ENCODE measurements around the gene DACH1. TPM values are rescaled to one million over a fixed set of nuclear protein-coding genes. Genes with fewer than 3 reads are reported as not detected.

The DACH1 gene
- total and polyA plus RNA-seq, 2 donors (not counting 3 experiments of a cell fraction or from before 2014, with no cell fraction given): 8.6 to 28.3 TPM

- no peaks in the 10 kb centered on the region for H3K9me1 ChIP-seq (replicated peaks; ENCODE audit: control insufficient read depth, extremely low read depth, insufficient read depth, low read length)
- H3K9ac ChIP-seq (replicated peaks; ENCODE audit: extremely low read depth, insufficient read depth, low read length): no peak overlapping the region
- no peak overlapping the region for H2AFZ ChIP-seq (ENCODE audit: low read depth, low read length)
- CTCF ChIA-PET: interaction anchor here (1.2 kb wide), 1 partner anchor 522 kb away, joined by 3 read pairs; no protein-coding TSS in a partner anchor
- H3K4me3 ChIP-seq (replicated peaks in 1 of 3; ENCODE audit: insufficient read depth in 1 of 3, low read depth in 1 of 3, low read length in 3 of 3): no peak overlapping the region
- intact Hi-C loops (cut with micrococcal nuclease): no loop called here
- dilution Hi-C loops (cut with MboI; ENCODE audit: extremely low pct_ligation_motif_present, low sequenced_read_pairs): no loop called here
- FAIRE-seq: no peak
- BruUV-seq (replicated peaks): no TSS peak
- no peak overlapping the region for H3K27ac ChIP-seq (ENCODE audit: insufficient read depth, low read depth, low read length)
- H3K4me1 ChIP-seq (ENCODE audit: control insufficient read depth, extremely low read depth, insufficient read depth, low read length): no peaks in the 10 kb centered on the region
- no peaks in the 10 kb centered on the region for H3K9me3 ChIP-seq (replicated peaks; ENCODE audit: control insufficient read depth, insufficient read depth, low read length)
- no peaks in the 10 kb centered on the region for H4K20me1 ChIP-seq (replicated peaks; ENCODE audit: control insufficient read depth, extremely low read depth, insufficient read depth, low read length)
- no peaks in the 10 kb centered on the region for H3K79me2 ChIP-seq (ENCODE audit: control insufficient read depth, insufficient read depth, low read length)
- H3K36me3 ChIP-seq (ENCODE audit: control insufficient read depth in 2 of 2, extremely low read depth in 1 of 2, insufficient read depth in 2 of 2, low read length in 2 of 2): no peaks in the 10 kb centered on the region
- POLR2A ChIA-PET: no interaction called here
- H3K27me3 ChIP-seq (ENCODE audit: control insufficient read depth in 2 of 2, insufficient read depth in 2 of 2, low read length in 2 of 2): no peaks in the 10 kb centered on the region
- no peak overlapping the region for H3K4me2 ChIP-seq (ENCODE audit: insufficient read depth, low read length)
- no peak for TF ChIP-seq POLR2AphosphoS5 (IDR thresholded peaks at IDR 0.05; ENCODE audit: insufficient read depth, low read depth, low read length)
- no peak for TF ChIP-seq MAX (IDR thresholded peaks at IDR 0.05; ENCODE audit: insufficient read depth, insufficient read length)
- no peak for TF ChIP-seq JUN (IDR thresholded peaks at IDR 0.05; ENCODE audit: borderline replicate concordance, insufficient read depth, insufficient read length, low read depth)
- TF ChIP-seq EZH2 (IDR thresholded peaks at IDR 0.05; ENCODE audit: borderline replicate concordance, low read depth, low read length, severe bottlenecking): no peak
- no peak for TF ChIP-seq FOS (IDR thresholded peaks at IDR 0.05; ENCODE audit: borderline replicate concordance, insufficient read depth, low read length)
- no peak for TF ChIP-seq POLR2A (IDR thresholded peaks at IDR 0.05; ENCODE audit: low read depth, low read length)
- no peak for TF ChIP-seq MYC (IDR thresholded peaks at IDR 0.05; ENCODE audit: low read depth, low read length)
- no peak for TF ChIP-seq GATA2 (IDR thresholded peaks at IDR 0.05; ENCODE audit: insufficient read depth, insufficient read length, low read depth, low read length)
- TF ChIP-seq CTCF (IDR thresholded peaks at IDR 0.05; ENCODE audit: extremely low read depth in 1 of 2, insufficient read depth in 1 of 2, low read depth in 1 of 2, low read length in 2 of 2): no peak
- no peak for DNase-seq (ENCODE audit: low read depth, low spot score)
Observed at GRCh38 chr13:71852736-71853135, 14.3 kb downstream of the DACH1 start.

All from endothelial cell of umbilical vein (primary cell).